GM12864 (cell line): Measurements from ENCODE around the gene HBD.
"Not testable (repeated sequence)": the region's sequence is repeated elsewhere in the genome, so short reads cannot be mapped to it uniquely, and the experiment has no call there.

Source experiments
- DNase-seq: peaks from one replicate; pipeline ENCODE4 v3.0.0-alpha.2; 2011; ENCODE audit warnings: low read depth
- H3K4me3 ChIP-seq: 2 replicates; pipeline ENCODE4 v1.5.1; 2011; ENCODE audit warnings: mild to moderate bottlenecking, low read depth, low read length, control low read depth
- TF ChIP-seq, protein P1 (sequence below): IDR thresholded peaks from 2 replicates; pipeline ENCODE4 v1.5.1; 2011; ENCODE audit warnings: low read depth, mild to moderate bottlenecking, moderate library complexity, low read length, control low read depth, inconsistent platforms; ENCODE audit errors: missing control alignments

Gene HBD

DNA sequence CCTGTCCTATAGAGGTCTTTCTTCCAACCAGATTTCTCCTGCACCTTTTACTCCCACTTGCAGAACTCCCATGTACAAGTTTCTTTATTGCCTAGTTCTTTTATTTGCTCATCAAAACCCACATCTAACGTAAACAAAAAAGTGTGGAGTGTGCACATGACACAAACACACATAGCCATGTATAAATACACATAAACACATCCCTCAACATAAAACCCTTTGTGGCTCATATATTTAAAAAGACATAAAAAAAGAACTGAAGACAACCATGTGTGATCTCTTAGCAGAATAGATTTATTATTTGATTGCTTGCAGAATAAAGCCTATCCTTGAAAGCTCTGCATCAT is 18.6 kb upstream of the HBD start:
- DNase-seq: no peak
- no peak overlapping the region for H3K4me3 ChIP-seq
- TF ChIP-seq, protein P1, sequence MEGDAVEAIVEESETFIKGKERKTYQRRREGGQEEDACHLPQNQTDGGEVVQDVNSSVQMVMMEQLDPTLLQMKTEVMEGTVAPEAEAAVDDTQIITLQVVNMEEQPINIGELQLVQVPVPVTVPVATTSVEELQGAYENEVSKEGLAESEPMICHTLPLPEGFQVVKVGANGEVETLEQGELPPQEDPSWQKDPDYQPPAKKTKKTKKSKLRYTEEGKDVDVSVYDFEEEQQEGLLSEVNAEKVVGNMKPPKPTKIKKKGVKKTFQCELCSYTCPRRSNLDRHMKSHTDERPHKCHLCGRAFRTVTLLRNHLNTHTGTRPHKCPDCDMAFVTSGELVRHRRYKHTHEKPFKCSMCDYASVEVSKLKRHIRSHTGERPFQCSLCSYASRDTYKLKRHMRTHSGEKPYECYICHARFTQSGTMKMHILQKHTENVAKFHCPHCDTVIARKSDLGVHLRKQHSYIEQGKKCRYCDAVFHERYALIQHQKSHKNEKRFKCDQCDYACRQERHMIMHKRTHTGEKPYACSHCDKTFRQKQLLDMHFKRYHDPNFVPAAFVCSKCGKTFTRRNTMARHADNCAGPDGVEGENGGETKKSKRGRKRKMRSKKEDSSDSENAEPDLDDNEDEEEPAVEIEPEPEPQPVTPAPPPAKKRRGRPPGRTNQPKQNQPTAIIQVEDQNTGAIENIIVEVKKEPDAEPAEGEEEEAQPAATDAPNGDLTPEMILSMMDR: no peak

DNA sequence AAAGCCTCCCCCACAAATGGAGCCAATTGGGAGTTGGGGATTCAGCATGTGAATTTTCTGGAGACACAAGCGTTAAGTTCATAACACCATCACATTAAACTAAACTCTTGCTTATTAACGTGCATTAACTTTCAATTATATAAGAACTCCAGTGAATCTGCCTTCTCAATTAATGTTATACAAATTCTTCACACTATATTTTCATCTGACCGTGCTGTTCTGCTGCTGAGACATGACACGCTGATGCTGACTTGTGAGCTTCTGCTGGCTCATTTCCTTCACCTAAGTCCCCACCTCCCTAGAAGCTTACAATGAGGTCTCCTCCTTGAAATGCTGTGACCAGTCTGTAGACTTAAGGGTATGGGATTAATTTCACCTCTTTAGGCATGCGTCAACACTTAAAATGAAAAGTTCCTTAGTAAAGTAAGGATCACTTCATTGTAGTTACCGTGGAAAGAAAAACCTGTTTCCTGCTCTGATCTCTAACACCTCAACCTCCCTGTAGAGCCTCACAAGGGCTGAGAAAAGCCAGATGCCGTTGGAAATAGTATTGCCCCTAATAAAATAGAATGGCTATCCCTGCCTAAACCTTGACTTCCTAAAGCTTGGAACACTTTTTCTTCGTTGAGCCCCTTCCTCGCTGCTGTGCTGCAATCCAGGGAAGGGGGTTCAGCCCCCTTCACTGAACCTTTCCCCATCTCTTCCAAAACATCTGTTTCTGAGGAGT is 18.1 kb upstream of the HBD start:
- TF ChIP-seq, protein P1: no peak
- H3K4me3 ChIP-seq: no peak overlapping the region
- DNase-seq: no peak

DNA sequence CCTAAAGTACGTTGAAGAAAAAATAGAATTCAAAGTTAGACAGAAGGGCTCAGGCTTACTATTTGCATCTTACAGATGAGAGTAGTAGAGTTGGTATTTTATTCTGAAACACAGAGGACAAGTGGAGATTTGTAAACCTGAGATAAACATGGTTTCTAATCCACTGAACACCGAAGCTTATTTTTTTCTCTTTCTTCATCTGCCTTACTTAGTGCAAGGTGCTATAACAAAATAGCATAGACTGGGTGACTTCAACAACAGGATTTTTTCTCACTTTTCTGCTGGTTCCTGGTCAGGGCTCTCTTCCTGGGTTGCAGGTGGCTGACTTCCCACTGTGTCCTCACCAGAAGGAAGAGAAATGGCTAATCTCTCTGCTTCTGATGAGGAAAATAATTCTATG is 17.5 kb upstream of the HBD start:
- TF ChIP-seq, protein P1: no peak
- no peak overlapping the region for H3K4me3 ChIP-seq
- no peak for DNase-seq

DNA sequence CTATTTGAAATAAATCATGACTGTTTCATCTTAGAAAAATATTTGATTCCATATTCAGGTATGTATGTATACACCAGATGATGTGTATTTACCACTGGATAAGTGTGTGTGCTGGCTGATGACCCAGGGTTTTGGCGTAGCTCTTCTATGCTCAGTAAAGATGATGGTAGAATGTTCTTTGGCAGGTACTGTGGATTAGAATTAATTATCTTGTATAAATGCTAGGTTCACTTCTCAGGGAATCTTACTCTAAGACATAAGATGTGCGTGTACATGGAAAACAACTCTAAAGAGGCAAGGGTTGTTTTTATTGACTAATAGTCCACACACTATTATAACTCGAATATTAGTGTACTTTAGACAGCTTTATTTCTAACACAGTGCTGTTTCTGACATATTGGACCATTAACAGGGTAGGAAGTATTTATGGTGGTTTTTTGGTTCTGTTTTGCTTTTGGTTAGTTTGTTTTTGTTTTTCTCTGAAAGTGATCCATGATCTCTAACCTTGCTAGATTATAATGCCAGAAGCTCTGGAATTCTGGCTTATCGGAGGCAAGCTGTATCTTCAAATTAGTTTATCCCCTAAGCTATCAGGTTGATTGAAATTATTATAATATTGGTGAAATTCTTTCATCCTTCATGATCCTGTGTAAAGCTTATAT is 16.4 kb upstream of the HBD start:
- DNase-seq: no peak
- TF ChIP-seq, protein P1: no peak
- H3K4me3 ChIP-seq: no peak overlapping the region

DNA sequence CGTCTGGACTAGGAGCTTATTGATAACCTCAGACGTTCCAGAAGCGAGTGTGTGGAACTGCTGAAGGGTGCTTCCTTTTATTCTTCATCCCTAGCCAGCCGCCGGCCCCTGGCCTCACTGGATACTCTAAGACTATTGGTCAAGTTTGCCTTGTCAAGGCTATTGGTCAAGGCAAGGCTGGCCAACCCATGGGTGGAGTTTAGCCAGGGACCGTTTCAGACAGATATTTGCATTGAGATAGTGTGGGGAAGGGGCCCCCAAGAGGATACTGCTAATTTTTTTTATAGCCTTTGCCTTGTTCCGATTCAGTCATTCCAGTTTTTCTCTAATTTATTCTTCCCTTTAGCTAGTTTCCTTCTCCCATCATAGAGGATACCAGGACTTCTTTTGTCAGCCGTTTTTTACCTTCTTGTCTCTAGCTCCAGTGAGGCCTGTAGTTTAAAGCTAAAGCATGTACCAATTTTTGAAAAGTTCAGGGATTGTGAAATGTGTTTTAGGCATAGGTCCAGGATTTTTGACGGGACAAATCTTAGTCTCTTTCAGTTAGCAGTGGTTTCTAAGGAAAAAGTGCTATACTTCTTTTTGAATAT is 15.6 kb upstream of the HBD start, which contains the start of gene HBG1:
TSS of gene HBG1 (minus strand) at position 51 of the 590 bp plus-strand sequence. CDS start 53 bp downstream, outside the sequence.
- H3K4me3 ChIP-seq, DNase-seq: not testable (repeated sequence)

DNA sequence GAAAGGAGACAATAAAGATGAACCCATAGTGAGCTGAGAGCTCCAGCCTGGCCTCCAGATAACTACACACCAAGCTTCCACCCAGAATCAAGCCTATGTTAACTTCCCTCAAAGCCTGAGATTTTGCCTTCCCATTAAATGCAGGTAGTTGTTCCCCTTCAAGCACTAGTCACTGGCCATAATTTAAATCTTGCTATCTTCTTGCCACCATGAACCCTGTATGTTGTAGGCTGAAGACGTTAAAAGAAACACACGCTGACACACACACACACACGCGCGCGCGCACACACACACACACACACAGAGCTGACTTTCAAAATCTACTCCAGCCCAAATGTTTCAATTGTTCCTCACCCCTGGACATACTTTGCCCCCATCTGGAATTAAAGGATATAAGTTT is 14.2 kb upstream of the HBD start:
- not testable (repeated sequence) for DNase-seq, H3K4me3 ChIP-seq

DNA sequence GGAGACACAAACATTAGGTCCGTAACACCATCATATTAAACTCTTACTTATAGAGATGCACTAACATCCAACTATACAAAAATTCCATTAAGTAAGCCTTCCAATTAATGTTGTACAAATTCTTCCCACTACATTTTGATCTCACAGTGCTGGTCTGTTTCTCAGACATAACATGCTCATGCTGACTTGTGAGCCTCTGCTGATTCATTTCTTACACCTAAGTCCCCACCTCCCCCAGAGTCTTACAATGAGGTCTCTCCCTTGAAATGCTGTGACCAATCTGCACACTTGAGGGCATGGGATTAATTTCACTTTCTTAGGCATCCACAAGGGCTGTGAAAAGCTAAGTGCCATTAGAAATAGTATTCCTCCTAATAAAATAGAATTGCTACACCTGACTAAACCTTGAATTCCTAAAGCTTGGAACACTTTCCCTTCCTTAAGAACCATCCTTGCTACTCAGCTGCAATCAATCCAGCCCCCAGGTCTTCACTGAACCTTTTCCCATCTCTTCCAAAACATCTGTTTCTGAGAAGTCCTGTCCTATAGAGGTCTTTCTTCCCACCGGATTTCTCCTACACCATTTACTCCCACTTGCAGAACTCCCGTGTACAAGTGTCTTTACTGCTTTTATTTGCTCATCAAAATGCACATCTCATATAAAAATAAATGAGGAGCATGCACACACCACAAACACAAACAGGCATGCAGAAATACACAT is 13.3 kb upstream of the HBD start:
- H3K4me3 ChIP-seq: no peak overlapping the region
- TF ChIP-seq, protein P1: no peak
- no peak for DNase-seq
